Activated naive CD4-positive, alpha-beta T cell treated with anti-CD3 and anti-CD28 coated beads, Interleukin-2, amount 50 U/mL, for 16 hours (primary cell): ENCODE measurements around the gene BEND5.

Experiments used
- DNase-seq: peaks from one replicate; pipeline ENCODE4 v3.0.0-alpha.2; 2020

Gene BEND5

DNA sequence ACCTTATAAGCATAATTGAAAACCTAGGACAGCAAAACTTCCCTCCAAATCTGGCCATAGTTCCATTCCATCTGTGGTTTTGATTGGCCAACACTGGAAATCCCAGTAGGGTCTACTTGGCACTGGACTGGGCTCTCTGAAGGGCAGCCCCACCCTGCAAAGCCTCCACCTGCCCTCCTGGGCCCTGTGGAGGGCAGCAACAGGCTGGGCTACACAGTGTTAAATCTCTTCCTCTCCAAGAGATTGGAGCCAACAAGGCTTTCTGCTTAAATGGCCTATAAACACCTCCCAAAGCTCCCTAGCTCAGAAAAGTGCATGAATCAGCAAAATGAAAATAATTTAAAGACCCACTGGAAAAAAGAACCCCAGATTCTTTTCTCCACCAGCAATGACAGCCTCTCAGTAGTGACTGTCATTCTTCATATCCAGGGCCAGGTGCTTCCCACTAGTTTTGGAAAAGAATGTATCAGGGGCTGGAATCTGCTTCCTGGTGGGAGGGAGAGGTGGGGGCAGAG, 58.5 kb downstream of the BEND5 start:
- DNase-seq, result no peak

DNA sequence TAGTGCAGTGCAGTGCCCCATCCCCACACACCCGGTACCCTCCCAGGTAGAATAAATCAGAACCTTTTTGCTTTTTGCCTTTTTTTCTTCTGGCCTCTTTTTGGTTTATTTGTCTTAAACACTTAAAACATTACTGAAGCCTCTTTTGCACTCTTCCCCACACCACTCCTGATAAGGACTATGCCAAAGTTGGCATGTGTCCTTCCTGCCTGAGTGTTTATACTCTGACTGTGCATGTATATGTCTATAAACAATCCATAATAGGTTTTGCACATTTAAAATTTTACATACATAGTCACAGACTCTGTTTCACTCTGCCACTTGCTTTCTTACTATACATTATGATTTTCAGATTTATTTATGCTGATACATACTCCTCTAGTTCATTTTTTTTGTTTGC, 59.6 kb downstream of the BEND5 start:
- DNase-seq, result no peak

DNA sequence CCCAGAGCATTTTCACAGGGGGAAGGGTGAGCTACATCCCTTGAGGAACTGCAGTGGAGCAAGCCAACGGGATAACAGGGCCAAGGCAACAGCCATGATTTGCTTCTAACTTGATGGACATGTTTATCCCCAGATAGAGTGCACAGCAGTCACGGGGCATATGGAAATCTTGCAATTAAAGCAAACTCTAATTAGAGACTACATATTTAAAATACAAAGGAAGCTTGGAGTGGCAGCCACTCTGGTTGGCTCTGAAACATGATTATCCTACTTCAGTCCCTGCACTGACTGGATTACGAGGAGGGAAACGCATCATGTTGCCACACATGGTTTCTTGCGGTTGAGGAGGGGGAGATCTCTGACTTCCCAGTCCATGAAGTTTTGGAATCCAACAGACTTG, 60.8 kb downstream of the BEND5 start:
- no peak for DNase-seq

DNA sequence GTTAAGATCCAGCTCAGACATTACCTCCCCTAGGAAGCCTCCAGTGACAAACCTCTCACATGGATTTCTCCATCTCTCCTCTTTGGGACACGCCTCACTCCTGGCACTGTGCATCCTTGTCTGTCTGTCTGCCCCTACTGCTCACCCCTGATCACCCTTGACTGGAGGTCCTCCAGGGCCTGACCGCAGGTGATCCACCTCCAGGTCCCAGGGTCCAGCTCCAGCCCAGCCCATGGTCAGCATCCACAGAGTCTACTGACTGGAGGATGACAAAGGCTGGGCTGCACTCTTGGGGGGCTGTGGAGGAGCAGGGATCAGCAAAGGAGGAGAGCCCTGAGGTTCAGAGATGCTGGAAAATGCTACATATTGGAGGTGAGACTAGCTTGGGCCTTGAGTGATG, 65.8 kb downstream of the BEND5 start:
- DNase-seq, result no peak

DNA sequence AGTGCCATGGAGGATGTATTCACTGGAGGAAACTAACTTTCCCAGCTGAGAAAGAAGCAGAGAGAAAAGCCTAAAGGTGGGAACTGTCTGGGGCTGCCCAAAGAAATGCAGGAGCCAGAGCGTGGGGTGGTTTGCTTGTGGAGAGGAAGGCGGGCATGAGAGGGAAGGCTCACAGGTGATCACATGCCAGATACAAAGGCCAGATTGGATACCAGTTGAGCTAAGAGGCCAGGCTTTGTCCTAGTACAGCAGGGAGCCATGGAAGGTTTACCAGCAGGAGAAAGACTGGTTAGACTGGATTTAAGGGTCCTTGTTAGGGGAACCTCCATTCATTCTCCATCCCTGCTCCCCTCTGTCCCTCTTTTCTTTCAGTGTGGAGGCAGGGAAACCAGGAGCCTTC, 66.4 kb downstream of the BEND5 start:
- no peak for DNase-seq

DNA sequence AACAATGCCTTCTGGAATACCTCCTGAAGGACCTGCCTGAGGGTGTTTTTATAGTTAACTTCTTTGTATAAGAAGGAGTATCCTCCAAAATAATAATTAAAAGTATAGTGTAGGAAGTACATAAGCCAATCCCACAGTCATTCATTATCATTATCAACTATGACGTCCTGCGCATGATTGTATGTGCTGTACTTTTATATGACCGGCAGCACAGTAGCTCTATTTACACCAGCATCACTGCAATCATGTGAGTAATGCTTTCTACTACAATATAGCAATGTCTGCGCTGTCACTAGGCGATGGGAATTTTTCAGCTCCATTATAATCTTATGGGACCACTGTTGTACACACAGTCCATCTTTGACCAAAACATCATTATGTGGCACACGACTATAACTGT, 72.0 kb downstream of the BEND5 start:
- no peak for DNase-seq

DNA sequence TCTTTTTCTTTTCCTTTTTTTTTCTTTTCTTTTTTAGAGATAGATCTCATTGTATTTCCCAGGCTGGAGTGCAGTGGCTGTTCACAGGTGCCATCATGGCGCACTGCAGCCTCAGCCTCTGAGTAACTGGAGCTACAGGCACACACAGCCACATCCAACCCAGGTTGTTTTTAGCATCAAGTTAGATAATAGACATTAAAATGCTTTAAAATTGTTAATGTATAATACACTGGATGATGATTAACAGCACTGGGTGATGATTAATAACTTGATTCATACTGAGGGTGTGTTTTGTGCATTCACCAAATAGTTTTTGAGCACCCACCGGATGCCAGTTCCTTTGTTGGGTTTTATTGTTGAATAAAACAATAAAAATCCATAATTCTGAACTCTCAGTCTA, 75.2 kb downstream of the BEND5 start:
- no peak for DNase-seq

DNA sequence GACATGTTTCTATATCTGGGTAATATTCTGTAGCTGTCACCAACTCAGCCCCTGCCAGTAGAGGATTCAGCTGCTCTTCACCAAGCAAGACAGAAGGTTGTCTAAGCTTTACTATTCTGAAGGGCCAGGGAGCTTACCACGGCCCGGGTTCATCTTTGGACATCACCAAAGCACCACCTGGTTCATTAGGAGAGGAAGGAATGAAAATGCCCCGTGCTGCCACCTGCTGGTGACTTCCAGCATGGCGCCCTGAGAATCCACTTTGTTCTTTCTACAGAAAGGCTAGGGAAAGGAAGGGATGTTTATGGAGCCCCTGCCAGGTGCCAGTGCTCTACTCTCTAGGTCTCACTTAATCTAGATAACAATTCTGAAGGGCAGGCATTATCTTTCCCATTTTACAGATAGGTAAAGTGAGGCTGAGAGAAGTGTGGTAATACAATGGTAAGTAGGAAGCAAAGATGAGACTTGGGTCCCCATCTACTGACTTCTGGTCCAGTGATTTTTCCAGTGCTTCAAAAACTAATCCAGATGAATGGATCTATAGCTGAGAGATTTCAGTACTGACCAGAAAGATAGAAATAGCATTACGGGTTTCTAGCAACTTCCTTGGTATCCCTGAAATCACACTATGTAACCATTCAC, 79.5 kb downstream of the BEND5 start:
- peak; percentile 46 for DNase-seq

DNA sequence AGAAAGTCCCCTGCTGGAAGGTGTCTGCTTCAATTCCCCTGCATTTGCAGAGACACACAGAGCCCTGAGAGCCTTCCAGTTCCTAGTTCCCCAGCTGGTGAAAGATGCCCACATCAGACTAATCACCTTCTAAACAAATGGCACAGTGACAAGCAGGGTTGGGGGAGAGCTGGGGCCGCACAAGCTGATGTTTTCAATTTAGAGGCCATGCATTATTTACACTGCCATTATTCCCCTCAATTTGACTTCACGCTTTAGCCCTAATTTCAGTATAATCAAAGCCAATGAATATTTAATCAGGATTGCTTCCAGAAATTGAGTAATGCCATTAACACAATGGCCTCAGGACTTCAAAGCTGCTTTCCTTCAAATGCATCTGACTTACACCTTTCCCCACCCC, 81.5 kb downstream of the BEND5 start:
- DNase-seq, result no peak

DNA sequence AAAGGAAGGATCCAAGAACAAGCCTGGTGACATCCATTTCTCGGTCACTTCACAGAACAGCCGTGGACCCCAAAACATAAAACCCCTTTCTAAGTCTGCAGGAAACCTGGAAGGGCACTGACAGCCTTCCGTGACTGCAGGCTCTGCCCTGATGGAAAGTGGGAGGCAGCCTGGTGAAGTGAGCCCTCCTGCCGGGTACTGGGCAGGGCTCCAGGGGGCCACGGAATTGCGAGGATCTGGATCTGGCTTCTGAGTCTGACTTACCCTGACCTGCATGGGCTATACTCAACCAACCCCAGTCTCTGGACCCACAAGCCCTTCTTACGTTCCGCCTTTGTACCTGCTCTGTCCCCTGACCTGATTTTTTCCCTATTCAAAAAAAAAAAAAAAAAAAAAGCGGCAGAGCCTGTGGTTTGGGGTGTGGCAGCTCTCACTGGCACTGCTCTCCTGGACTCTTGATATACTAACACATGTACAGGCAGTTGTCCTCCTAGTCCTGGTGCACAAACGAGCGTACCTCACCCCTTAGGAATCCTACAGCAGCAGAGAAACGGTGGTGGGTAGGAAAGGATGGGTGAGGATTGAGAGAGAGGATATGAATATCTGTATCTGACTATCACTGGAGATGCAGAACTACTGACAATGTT, 82.9 kb downstream of the BEND5 start:
- no peak for DNase-seq

DNA sequence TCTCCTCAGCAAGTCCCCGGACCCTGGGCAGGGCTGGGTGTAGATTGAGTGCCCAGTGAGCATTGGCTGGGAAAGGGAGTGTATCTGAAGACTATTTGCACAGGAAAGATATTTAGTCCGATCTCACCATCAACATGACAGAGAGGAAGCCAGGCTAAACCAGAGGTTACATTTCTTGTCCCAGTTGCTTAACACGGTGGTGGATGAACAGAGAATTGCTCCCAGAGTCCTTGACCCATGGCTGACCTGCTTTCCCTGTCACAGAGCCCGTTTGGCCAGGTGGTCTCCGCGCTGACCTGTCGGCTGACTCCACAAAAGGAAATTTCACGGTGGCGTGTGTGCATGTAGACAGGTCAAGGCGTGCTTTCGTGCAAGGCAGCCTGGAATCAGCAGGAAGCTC, 83.5 kb downstream of the BEND5 start:
- DNase-seq, result no peak

DNA sequence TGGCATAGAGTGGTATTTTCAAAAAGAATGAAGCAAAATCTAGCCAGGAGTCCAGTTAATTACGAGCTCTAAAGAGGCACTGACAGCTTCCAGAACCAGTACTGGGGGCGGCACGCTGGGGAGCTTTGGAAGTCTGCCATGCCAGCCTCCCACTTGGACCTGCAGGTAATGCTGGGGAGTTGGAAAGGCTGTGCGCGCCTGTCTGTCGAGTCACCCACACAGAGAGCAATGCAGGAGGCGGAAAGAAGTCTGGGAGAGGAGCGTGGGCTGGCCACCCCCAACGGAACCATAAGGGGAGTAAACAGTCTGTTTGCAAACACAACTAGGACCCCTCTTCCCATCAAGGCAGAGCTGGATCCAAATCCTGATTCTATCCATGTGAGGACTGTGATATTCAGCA, 84.5 kb downstream of the BEND5 start:
- no peak for DNase-seq

DNA sequence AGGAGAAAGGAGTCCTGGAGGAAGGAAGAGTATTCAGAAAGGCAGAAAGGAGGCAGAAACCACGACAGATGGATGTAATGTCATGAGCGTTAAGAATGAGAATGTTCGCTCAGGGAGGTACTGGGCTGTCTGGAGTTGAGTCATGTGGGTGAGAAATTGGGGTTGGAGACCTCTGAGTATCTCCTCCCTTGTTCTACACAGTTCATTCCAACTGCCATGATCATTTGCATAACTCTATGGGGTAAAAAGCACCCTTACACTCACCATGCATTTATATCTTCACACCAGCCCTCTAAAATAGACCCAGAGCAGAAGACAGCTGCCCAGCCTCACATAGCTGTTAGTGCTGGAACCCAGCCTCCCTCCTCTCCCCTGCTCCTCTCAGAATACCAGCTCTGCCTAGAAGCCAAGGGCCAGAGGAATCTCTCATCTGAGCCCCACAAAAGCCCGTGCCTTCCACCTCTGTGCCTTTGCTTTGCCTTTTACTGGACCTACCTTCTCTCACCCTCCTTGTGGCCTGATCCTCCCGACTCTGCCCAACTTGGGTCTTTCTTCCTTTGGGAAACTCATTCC, 85.2 kb downstream of the BEND5 start:
- no peak for DNase-seq

DNA sequence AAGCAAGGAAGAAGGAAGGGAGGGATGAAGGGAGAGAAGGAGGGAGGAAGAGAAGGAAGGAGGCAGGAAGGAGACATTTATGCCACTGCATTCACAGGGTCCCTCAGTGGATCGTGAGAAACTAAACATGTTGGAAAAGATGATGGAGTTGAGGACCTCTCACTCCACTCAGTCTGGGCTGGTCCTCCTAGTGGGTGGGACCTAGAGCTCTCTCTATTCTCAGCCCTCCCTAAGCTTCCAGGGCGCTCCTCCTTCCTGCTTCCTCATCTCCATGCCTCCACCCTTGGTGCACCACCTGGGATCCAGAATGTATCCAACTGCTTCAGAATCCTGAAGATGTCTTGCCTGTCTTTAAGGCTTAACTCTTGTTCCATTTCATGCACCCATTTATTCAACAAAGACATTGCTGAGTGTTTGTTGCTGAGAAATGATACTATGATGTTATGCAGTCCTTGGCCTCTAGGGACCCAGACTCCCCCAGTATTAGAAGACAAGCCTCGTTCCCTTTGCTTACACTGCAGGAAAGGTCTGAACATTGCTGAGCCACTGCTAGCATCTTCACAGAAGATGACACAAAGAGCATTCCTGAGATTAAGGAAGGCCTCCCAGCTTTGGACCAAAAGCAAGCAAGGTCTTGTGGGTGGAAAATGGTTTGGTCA, 88.5 kb downstream of the BEND5 start:
- no peak for DNase-seq

DNA sequence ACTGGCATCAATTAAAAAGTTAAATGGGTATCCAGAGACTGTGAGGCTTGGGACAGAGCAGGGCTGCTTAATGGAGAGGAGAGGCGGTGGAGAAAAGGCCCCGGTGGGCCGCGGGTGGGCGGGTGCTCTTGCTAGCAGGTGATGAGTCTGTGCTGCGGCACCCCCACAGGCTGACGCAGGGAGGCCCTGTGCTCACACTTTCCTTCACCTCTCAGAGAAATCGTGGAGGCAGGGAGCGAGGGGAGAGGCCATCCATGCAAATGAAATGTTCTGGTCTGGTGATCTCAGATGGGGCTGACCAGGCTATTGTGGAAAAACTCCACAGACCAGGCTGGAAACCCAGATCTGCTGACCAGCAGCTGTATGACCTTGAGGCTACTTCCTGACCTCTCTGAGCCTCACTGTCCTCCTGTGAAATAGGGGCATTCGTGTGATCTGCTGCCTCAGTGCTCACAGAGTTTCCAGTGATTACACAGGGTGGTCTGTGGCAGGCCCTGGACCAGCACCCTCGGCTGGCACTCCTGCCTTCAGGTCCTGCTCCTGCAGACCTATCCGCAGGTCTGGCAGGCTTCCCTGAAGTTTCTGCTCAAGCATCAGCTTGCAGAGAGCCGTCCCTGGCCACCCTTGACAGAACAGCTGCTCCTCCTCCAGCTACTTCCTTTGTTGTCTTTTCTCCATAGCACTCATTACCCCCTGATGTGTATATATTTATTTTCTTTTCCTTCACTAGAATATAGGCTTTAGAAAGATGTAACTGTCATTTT, 89.2 kb downstream of the BEND5 start:
- DNase-seq, result no peak

DNA sequence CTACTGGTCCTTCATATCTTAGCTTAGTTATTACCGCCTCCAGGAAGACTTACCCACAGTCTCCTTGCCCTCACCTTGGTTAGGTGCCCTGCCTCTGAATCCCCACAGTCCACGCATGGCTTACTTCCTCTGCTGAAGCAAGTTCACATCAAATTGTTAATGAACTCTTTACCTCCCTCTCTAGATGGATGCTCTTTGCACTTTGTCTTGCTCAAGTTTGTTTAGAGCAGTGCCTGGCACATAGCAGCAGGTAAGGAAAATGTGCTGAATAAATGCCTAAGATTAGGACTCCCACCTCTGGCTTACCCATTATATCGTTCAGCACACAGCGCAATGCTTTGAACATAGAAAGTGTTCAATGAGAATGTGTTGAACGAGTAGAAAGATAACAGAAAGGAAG, 90.5 kb downstream of the BEND5 start:
- no peak for DNase-seq

DNA sequence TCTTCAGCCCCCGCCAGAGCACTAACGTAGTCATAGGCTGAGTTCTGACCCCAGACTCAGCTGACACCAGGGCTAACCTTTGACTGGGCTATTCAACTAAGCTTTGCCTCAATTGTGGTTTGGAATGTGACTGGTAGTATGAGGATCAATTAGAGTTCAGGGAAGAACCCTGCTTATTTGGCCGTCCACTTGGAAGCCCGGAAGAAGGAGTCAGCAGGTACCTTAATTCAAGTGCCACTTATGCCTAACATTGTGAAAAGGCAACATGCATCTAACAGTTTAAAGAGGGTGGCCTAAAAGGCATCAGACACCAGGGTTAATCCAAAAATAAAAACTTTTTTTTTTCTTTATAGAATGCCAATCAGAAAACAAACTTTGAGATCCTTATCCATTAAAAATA, 92.3 kb downstream of the BEND5 start:
- no peak for DNase-seq

DNA sequence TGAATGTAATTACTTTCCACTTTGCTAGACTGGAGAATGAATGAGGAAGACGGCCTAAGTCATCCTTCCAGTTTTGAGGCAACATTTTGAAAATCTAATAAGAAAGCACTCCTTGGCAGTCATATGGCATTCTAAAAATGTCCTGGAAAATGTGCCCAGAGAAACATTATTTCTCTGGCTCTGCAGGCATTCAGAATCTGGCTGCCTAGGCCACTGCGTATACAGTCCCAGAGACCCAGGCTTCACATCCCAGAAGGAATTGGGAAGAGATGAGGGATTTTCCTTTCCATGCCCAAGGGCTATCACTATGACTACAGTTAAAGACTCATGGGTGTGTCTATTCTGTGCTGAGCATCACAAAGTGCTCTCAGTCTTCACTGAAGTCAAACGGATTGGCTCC, 92.9 kb downstream of the BEND5 start:
- no peak for DNase-seq

DNA sequence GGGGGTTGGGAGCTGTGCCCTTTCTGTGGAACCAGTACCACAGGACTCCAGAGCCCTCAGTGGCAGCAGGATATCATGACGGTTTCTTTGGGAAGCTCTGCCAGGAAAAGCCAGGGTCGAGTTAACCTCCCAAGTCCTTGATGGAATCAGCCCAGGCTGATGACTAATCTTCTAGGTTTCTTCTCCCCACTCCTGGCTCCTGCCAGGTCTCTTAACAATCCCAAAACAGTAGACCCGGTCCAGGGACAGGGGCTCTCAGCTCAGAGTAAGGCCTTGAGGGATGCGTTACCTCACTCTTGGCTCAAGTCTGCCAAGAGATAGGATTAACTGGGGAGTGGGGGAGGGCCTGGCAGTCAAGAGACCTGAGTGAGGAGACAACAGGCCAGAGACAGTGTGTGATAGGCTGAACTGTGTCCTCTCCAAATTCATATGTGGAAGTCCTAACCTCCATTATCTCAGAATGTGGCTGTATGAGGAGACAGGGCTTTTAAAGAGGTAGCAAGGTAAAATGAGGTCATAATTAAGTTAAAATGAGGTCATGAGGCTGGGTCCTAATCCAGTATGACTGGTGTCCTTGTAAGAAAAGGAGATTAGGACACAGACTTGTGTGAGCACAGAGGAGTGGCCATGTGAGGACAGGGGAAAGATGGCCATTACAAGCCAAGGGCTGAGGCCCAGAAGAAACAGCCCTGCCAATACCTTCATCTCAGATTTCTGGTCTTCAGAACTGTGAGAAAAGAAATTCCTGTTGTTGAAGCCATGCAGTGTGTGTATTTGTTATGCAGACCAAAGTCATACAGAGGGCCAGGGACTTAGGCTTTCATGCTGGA, 95.0 kb downstream of the BEND5 start:
- DNase-seq, result no peak

DNA sequence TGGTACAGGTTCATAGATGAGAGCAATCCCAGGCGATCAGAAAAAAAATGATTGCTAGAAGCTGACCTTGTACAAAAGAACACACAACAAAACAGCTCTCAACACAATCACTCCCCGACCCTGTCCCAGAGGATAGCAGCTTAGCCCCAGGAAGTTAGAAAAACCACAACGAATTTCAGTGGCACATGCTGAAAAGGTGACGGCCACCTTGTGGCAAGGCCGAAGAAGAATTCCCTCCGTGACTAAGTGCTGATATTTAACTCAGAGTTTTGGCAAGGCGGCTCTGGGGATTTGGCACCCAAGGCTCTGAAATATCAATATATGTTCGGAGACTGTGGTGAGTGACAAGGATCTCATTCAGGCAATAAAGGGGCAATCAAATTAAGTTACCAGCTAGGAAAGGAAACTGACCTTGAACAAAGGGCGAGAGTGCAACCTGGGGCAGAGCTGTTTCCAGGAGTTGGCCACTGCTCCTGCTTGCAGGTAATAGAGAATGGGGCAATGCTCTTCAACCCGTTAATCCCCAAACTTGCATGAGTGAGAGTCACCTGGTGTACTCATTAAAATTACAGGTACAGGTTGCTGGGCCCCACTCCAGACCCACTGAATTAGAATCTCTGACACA, 96.2 kb downstream of the BEND5 start:
- DNase-seq, result no peak

DNA sequence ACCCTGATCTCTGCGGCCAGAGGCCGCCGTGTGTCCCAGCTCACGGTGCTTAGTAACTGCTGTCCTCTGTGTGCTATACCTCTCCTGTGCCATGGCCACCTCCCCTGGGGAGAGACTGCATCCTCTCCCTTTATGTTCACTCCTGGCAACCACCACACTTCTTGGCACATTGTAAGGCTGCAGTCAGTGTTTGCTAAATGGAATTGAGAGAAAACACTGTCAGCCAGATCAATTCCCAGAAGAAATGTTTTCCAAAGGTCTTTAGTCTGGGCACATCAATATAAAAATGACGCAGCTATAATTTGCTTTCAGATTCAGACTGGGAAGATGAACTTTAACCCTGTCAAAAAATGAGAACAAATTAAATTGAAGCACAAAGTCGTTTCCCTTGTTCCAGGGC, 96.8 kb downstream of the BEND5 start:
- DNase-seq, result no peak
